Endothelial cell of umbilical vein (primary cell): Measurements from ENCODE around the gene BUB3. TPM values are rescaled to one million over a fixed set of nuclear protein-coding genes. Genes with fewer than 3 reads are reported as not detected.
A peak's percentile ranks its signal among the peaks of the same experiment; 100 is the strongest.

Experiments
- BruUV-seq: library from RNA; stranded (reverse); fragments of 400-500 nt; replicated peaks from 2 replicates; lab custom pipeline; 2021; lab: Mats Ljungman, UMichigan
- CTCF ChIA-PET: fragments of 300-600, 350-600 bp; sonication (Branson Sonifier 250); formaldehyde crosslinking; loops from one replicate; lab custom pipeline; 2021; ENCODE audit warnings: antibody characterized with exemption, inconsistent platforms; lab: Charles Lee
- POLR2A ChIA-PET: fragments of 300-600, 350-600 bp; sonication (Branson Sonifier 250); formaldehyde crosslinking; loops from one replicate; lab custom pipeline; 2021; ENCODE audit warnings: antibody characterized with exemption, inconsistent platforms; lab: Charles Lee
- DNase-seq: peaks from one replicate; pipeline ENCODE4 v3.0.0-alpha.2; 2011; ENCODE audit warnings: low read depth, low spot score
- FAIRE-seq: peaks from 2 replicates; lab custom pipeline; 2011; peaks lifted over from hg19 to GRCh38; lab: Jason Lieb, UNC
- H2AFZ ChIP-seq: 2 replicates; pipeline ENCODE4 v1.6.0; 2012; ENCODE audit warnings: low read depth, low read length, control low read depth, inconsistent platforms
- H3K27ac ChIP-seq: 2 replicates; pipeline ENCODE4 v1.5.1; 2011; ENCODE audit warnings: low read depth, mild to moderate bottlenecking, control low read depth, low read length, moderate library complexity; ENCODE audit not compliant: insufficient read depth
- H3K27me3 ChIP-seq, 2 experiments: 2 replicates each; pipeline versions ENCODE4 v1.6.0 to v1.6.1; 2011; ENCODE audit warnings: low read length in 2 of 2, mixed read lengths in 1 of 2; ENCODE audit not compliant: control insufficient read depth in 2 of 2, insufficient read depth in 2 of 2
- H3K36me3 ChIP-seq, 2 experiments: 2 replicates in 1 of 2; 3 replicates in 1 of 2; pipeline ENCODE4 v1.5.1; 2011; ENCODE audit warnings: low read length in 2 of 2, mild to moderate bottlenecking in 1 of 2, moderate library complexity in 1 of 2; ENCODE audit not compliant: control insufficient read depth in 2 of 2, insufficient read depth in 2 of 2; ENCODE audit errors: extremely low read depth in 1 of 2
- H3K4me1 ChIP-seq: 3 replicates; pipeline ENCODE4 v1.5.1; 2011; ENCODE audit warnings: mild to moderate bottlenecking, low read length; ENCODE audit not compliant: control insufficient read depth, insufficient read depth; ENCODE audit errors: extremely low read depth
- H3K4me2 ChIP-seq: 2 replicates; pipeline ENCODE4 v1.6.1; 2011; ENCODE audit warnings: low read length, control low read depth, mixed read lengths; ENCODE audit not compliant: insufficient read depth
- H3K4me3 ChIP-seq, 3 experiments: fragments of 200-600 bp in 1 of 3; sonication (generic), shearing (Covaris generic) in 1 of 3; replicated peaks in 1 of 3; 2 replicates each; pipeline ENCODE4 v1.5.1; 2011 to 2016; ENCODE audit warnings: control low read depth in 3 of 3, low read length in 3 of 3, mild to moderate bottlenecking in 2 of 3, inconsistent platforms in 1 of 3, low read depth in 1 of 3, moderate library complexity in 1 of 3; ENCODE audit not compliant: insufficient read depth in 1 of 3
- H3K79me2 ChIP-seq: 2 replicates; pipeline ENCODE4 v1.6.0; 2012; ENCODE audit warnings: low read length, inconsistent platforms; ENCODE audit not compliant: control insufficient read depth, insufficient read depth
- H3K9ac ChIP-seq: replicated peaks from 2 replicates; pipeline ENCODE3; 2011; ENCODE audit warnings: low read length, control low read depth; ENCODE audit not compliant: insufficient read depth; ENCODE audit errors: extremely low read depth
- H3K9me1 ChIP-seq: replicated peaks from 3 replicates; pipeline ENCODE4 v1.6.0; 2011; ENCODE audit warnings: mild to moderate bottlenecking, low read length; ENCODE audit not compliant: control insufficient read depth, insufficient read depth; ENCODE audit errors: extremely low read depth
- H3K9me3 ChIP-seq: replicated peaks from 2 replicates; pipeline ENCODE4 v1.5.1; 2012; ENCODE audit warnings: low read length, inconsistent platforms; ENCODE audit not compliant: control insufficient read depth, insufficient read depth
- H4K20me1 ChIP-seq: replicated peaks from 2 replicates; pipeline ENCODE3; 2011; ENCODE audit warnings: mild to moderate bottlenecking, low read length; ENCODE audit not compliant: control insufficient read depth, insufficient read depth; ENCODE audit errors: extremely low read depth
- CTCF ChIP-seq, 2 donors: IDR thresholded peaks; 1 replicate in 1 of 2; 2 replicates in 1 of 2; pipeline ENCODE4 v1.5.1; 2011; ENCODE audit warnings: low read length in 2 of 2, mild to moderate bottlenecking in 2 of 2, moderate library complexity in 2 of 2, control low read depth in 1 of 2, inconsistent platforms in 1 of 2, low read depth in 1 of 2; ENCODE audit not compliant: insufficient read depth in 1 of 2; ENCODE audit errors: extremely low read depth in 1 of 2
- EZH2 ChIP-seq: IDR thresholded peaks from 2 replicates; pipeline ENCODE4 v1.6.1; 2012; ENCODE audit warnings: borderline replicate concordance, low read depth, mild to moderate bottlenecking, moderate library complexity, low read length, inconsistent platforms; ENCODE audit not compliant: severe bottlenecking
- FOS ChIP-seq: IDR thresholded peaks from 2 replicates; pipeline ENCODE4 v1.6.1; 2011; ENCODE audit warnings: mild to moderate bottlenecking, low read length, moderate library complexity, borderline replicate concordance; ENCODE audit not compliant: insufficient read depth
- GATA2 ChIP-seq: IDR thresholded peaks from 2 replicates; pipeline ENCODE4 v1.7.0; 2011; ENCODE audit warnings: low read depth, mild to moderate bottlenecking, moderate library complexity, mixed read lengths, low read length; ENCODE audit not compliant: insufficient read length, insufficient read depth
- JUN ChIP-seq: IDR thresholded peaks from 2 replicates; pipeline ENCODE4 v1.6.1; 2011; ENCODE audit warnings: borderline replicate concordance, low read depth; ENCODE audit not compliant: insufficient read length, insufficient read depth
- MAX ChIP-seq: IDR thresholded peaks from 2 replicates; pipeline ENCODE4 v1.6.1; 2011; ENCODE audit not compliant: insufficient read depth, insufficient read length
- dilution Hi-C: fragments of 300-500 bp; cut with MboI; formaldehyde crosslinking; loops from one replicate; pipeline ENCODE4 v1.15.0; 2019; ENCODE audit warnings: low sequenced_read_pairs; ENCODE audit not compliant: extremely low pct_ligation_motif_present
- intact Hi-C: fragments of 100-400 bp; cut with micrococcal nuclease; formaldehyde crosslinking; loops from one replicate; pipeline ENCODE4 v1.10.0; 2022
- polyA plus RNA-seq, 4 experiments: library from polyadenylated mRNA; depleted of rRNA in 3 of 4; stranded (reverse) in 3 of 4; unstranded in 1 of 4; fragments of >200 nt; gene quantifications; 2 replicates each; pipeline versions ENCODE4 v1.2.1 to v1.2.3, GENCODE V29; 2011 to 2012; ENCODE audit warnings: missing spikeins in 1 of 4
- total RNA-seq: library from RNA; stranded (reverse); gene quantifications from 2 replicates; pipeline ENCODE4 v1.2.3, GENCODE V29; 2021

BUB3 gene
- total and polyA plus RNA-seq, 2 donors (not counting 3 experiments of a cell fraction or from before 2014, with no cell fraction given), result 156 to 193 TPM

- peaks cover 7% of the 10 kb centered on the region for H4K20me1 ChIP-seq
- no peaks in the 10 kb centered on the region for H3K9me1 ChIP-seq
- H3K79me2 ChIP-seq, result peaks cover 68% of the 10 kb centered on the region
- H3K27me3 ChIP-seq, result peaks cover 19 to 23% of the 10 kb centered on the region in 2 experiments
- BruUV-seq, result no TSS peak
- H3K9me3 ChIP-seq, result no peaks in the 10 kb centered on the region
- peak overlapping the region; percentile 97 for H3K4me2 ChIP-seq
- H3K9ac ChIP-seq, result peak overlapping the region; percentile 95
- ChIA-PET CTCF (interaction anchor here (1.3 to 1.4 kb wide), 2 partner anchors 23 to 41 kb away, joined by 3 to 7 read pairs; no protein-coding TSS in a partner anchor), POLR2A (no interaction called here)
- TF ChIP-seq GATA2, result peak; percentile 26
- peak; percentile 46 for TF ChIP-seq JUN
- TF ChIP-seq MAX, result no peak
- no peak for TF ChIP-seq CTCF (IDR thresholded peaks at IDR 0.05; ENCODE audit: extremely low read depth in 1 of 2, insufficient read depth in 1 of 2, low read depth in 1 of 2, low read length in 2 of 2)
- TF ChIP-seq FOS, result peak; percentile 49
- TF ChIP-seq EZH2, result no peak
- peak; percentile 54 for DNase-seq
- H3K4me1 ChIP-seq, result peaks cover 47% of the 10 kb centered on the region
- H3K4me3 ChIP-seq, result peak overlapping the region in 2 of 3 experiments; percentile 61 to 90
- intact Hi-C loops, result loop anchor here (10.0 kb wide), 1 partner anchor 1011 kb away; no protein-coding TSS in a partner anchor
- FAIRE-seq, result no peak
- dilution Hi-C loops, result no loop called here
- no peak overlapping the region for H2AFZ ChIP-seq
- H3K36me3 ChIP-seq, result peaks cover 6 to 7% of the 10 kb centered on the region in 2 experiments
- peak overlapping the region; percentile 81 for H3K27ac ChIP-seq
Measured at GRCh38 chr10:123156078-123156477, 1.9 kb downstream of the BUB3 start.
